Neural cell (in vitro differentiated cells): ENCODE measurements around the gene FUT6.
"Not testable (repeated sequence)": the region's sequence is repeated elsewhere in the genome, so short reads cannot be mapped to it uniquely, and the experiment has no call there.

Experiments
- CTCF ChIP-seq: fragments of 450-650 bp; IDR thresholded peaks from 2 replicates; pipeline ENCODE4 v1.5.1; 2014; ENCODE audit warnings: antibody characterized with exemption, mild to moderate bottlenecking, moderate library complexity; ENCODE audit not compliant: poor library complexity, severe bottlenecking
- EP300 ChIP-seq: fragments of 450-650 bp; conservative IDR thresholded peaks from 2 replicates; pipeline ENCODE4 v1.6.1; 2014; ENCODE audit warnings: antibody characterized with exemption, mild to moderate bottlenecking, moderate library complexity; ENCODE audit not compliant: poor library complexity, severe bottlenecking
- RAD21 ChIP-seq: fragments of 450-650 bp; conservative IDR thresholded peaks from 2 replicates; pipeline ENCODE4 v1.6.1; 2014; ENCODE audit warnings: antibody characterized with exemption, mild to moderate bottlenecking, moderate library complexity
- SMC3 ChIP-seq: fragments of 450-650 bp; conservative IDR thresholded peaks from 2 replicates; pipeline ENCODE4 v1.6.1; 2014; ENCODE audit warnings: antibody characterized with exemption, mild to moderate bottlenecking, moderate library complexity; ENCODE audit not compliant: poor library complexity

GRCh38 chr19:5884065-5884811, 44.7 kb upstream of the FUT6 start:
- TF ChIP-seq CTCF, SMC3, RAD21, EP300: not testable (repeated sequence)
